Astrocyte of the spinal cord (primary cell): Measurements from ENCODE around the gene ZNF599.

Experiments used
- DNase-seq: peaks from one replicate; pipeline ENCODE4 v3.0.0; 2011; ENCODE audit warnings: low read depth, low spot score
- H3K4me3 ChIP-seq: 2 replicates; pipeline ENCODE4 v1.5.1; 2011; ENCODE audit warnings: low read depth, mild to moderate bottlenecking, low read length, moderate library complexity
- CTCF ChIP-seq: IDR thresholded peaks from 2 replicates; pipeline ENCODE4 v1.5.1; 2012; ENCODE audit warnings: low read depth, mild to moderate bottlenecking, low read length, inconsistent platforms
- in situ Hi-C: cut with HindIII; loops from 2 replicates; pipeline ENCODE4 v1.10.0; 2017; ENCODE audit warnings: low sequenced_read_pairs

ZNF599 gene

GRCh38 chr19:34712395-34713261 is 60.4 kb downstream of the ZNF599 start:
- DNase-seq = peak; percentile 77
- in situ Hi-C loops = no loop called here
- peak; percentile 47 for TF ChIP-seq CTCF
- H3K4me3 ChIP-seq = no peak overlapping the region

GRCh38 chr19:34711890-34712289 is 61.1 kb downstream of the ZNF599 start:
- in situ Hi-C loops = no loop called here
- DNase-seq = no peak
- no peak for TF ChIP-seq CTCF
- no peak overlapping the region for H3K4me3 ChIP-seq
